HepG2 (cell line): ENCODE results near the gene ANO9.

Experiments used
- ASH2L ChIP-seq: fragments of 300-600, 200-600 bp; sonication (generic); IDR thresholded peaks from 2 replicates; pipeline ENCODE4 v1.7.0; 2017; ENCODE audit warnings: low read depth, mild to moderate bottlenecking, moderate library complexity, mixed read lengths, low read length; ENCODE audit not compliant: insufficient read length
- CTCF ChIP-seq: sonication (generic); formaldehyde crosslinking; IDR thresholded peaks from 2 replicates; pipeline ENCODE4 v1.5.0; 2020; ENCODE audit warnings: mild to moderate bottlenecking, missing genetic modification reagents, moderate library complexity
- JUN ChIP-seq: sonication (generic); formaldehyde crosslinking; IDR thresholded peaks from 2 replicates; pipeline ENCODE4 v1.4.0; 2020; ENCODE audit warnings: mild to moderate bottlenecking, missing genetic modification reagents
- KLF11 ChIP-seq: IDR thresholded peaks from 2 replicates; pipeline ENCODE4 v1.6.1; 2016; ENCODE audit warnings: missing compliant biosample characterization
- NR1H2 ChIP-seq: sonication (generic); formaldehyde crosslinking; IDR thresholded peaks from 2 replicates; pipeline ENCODE4 v1.8.1; 2022; ENCODE audit warnings: low read depth, missing genetic modification reagents, borderline replicate concordance
- POLR2A ChIP-seq, 2 experiments: IDR thresholded peaks; 2 replicates each; pipeline ENCODE4 v1.6.1; 2011; ENCODE audit warnings: low read depth in 2 of 2, low read length in 2 of 2, mild to moderate bottlenecking in 1 of 2, moderate library complexity in 1 of 2; ENCODE audit not compliant: insufficient read depth in 1 of 2
- POLR2AphosphoS2 ChIP-seq: IDR thresholded peaks from 2 replicates; pipeline ENCODE4 v1.6.1; 2011; ENCODE audit warnings: low read depth, low read length, improper control_type of control experiment
- POLR2AphosphoS5 ChIP-seq: IDR thresholded peaks from 2 replicates; pipeline ENCODE4 v1.6.1; 2012; ENCODE audit warnings: low read depth, low read length
- PPARG ChIP-seq: conservative IDR thresholded peaks from 2 replicates; pipeline ENCODE4 v1.6.1; 2016; ENCODE audit warnings: missing biosample characterization, missing genetic modification reagents
- RAD21 ChIP-seq: fragments of 450-650 bp; formaldehyde crosslinking; IDR thresholded peaks from 2 replicates; pipeline ENCODE4 v1.5.0; 2020; ENCODE audit warnings: mild to moderate bottlenecking
- ZNF274 ChIP-seq: sonication (generic); formaldehyde crosslinking; IDR thresholded peaks from 2 replicates; pipeline ENCODE4 v1.5.1; 2020; ENCODE audit warnings: mild to moderate bottlenecking, missing genetic modification reagents
- ZNF354B ChIP-seq: sonication (generic); formaldehyde crosslinking; IDR thresholded peaks from 2 replicates; pipeline ENCODE4 v1.8.0; 2022; ENCODE audit warnings: mild to moderate bottlenecking, missing genetic modification reagents

- TF ChIP-seq JUN (CRISPR knock-in tag) (no peak), NR1H2 (CRISPR knock-in tag) (no peak), CTCF (CRISPR knock-in tag) (no peak), ZNF354B (no peak), RAD21 (no peak), POLR2A (IDR thresholded peaks at IDR 0.05; ENCODE audit: insufficient read depth in 1 of 2, low read depth in 2 of 2, low read length in 2 of 2) (no peak), PPARG (CRISPR knock-in tag) (no peak), ZNF274 (CRISPR knock-in tag) (no peak), POLR2AphosphoS5 (no peak), POLR2AphosphoS2 (no peak), ASH2L (no peak), KLF11 (CRISPR knock-in tag) (no peak)
Observed at GRCh38 chr11:413120-414081, 28.4 kb downstream of the ANO9 start.
